Measurements from ENCODE around the gene RAB6C.
"Not testable (repeated sequence)": the region's sequence is repeated elsewhere in the genome, so short reads cannot be mapped to it uniquely, and the experiment has no call there.

DNA sequence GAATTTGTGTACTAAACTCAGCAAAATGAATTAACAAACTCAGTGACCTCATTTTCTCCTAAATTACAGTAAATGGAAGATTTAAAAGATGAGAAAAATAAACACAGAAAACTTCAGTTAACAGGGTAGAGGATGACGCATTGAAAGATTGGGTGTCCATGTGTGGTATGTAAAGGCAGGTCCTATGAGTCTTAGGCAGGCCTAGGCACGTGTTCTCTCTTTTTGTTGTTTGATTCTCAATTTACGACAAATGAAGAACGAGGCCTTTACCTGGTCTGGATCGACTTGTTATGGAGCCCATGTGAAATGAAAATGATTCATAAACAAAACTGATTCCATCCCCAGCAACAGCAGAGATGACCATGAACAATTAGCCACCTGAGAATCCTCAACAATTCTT lies 37.2 kb downstream of the RAB6C start:
- not testable (repeated sequence) for TF ChIP-seq BACH2 (CRISPR knock-in tag; IDR thresholded peaks at IDR 0.05; ENCODE audit: borderline replicate concordance); PATZ1 (CRISPR knock-in tag; IDR thresholded peaks at IDR 0.05; ENCODE audit: borderline replicate concordance); SNAI2 (CRISPR knock-in tag; IDR thresholded peaks at IDR 0.05); OSR1 (CRISPR knock-in tag; IDR thresholded peaks at IDR 0.05); ZC3H10 (CRISPR knock-in tag; IDR thresholded peaks at IDR 0.05); TOX (CRISPR knock-in tag; IDR thresholded peaks at IDR 0.05; ENCODE audit: borderline replicate concordance); ZFP3 (CRISPR knock-in tag; IDR thresholded peaks at IDR 0.05); ZFP30 (CRISPR knock-in tag; IDR thresholded peaks at IDR 0.05); ARNTL (CRISPR knock-in tag; IDR thresholded peaks at IDR 0.05; ENCODE audit: borderline replicate concordance, low read depth)
- TF ChIP-seq, protein P1, sequence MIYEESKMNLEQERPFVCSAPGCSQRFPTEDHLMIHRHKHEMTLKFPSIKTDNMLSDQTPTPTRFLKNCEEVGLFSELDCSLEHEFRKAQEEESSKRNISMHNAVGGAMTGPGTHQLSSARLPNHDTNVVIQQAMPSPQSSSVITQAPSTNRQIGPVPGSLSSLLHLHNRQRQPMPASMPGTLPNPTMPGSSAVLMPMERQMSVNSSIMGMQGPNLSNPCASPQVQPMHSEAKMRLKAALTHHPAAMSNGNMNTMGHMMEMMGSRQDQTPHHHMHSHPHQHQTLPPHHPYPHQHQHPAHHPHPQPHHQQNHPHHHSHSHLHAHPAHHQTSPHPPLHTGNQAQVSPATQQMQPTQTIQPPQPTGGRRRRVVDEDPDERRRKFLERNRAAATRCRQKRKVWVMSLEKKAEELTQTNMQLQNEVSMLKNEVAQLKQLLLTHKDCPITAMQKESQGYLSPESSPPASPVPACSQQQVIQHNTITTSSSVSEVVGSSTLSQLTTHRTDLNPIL (CRISPR knock-in tag; IDR thresholded peaks at IDR 0.05; ENCODE audit: low read depth): not testable (repeated sequence)
- TF ChIP-seq, protein P2, sequence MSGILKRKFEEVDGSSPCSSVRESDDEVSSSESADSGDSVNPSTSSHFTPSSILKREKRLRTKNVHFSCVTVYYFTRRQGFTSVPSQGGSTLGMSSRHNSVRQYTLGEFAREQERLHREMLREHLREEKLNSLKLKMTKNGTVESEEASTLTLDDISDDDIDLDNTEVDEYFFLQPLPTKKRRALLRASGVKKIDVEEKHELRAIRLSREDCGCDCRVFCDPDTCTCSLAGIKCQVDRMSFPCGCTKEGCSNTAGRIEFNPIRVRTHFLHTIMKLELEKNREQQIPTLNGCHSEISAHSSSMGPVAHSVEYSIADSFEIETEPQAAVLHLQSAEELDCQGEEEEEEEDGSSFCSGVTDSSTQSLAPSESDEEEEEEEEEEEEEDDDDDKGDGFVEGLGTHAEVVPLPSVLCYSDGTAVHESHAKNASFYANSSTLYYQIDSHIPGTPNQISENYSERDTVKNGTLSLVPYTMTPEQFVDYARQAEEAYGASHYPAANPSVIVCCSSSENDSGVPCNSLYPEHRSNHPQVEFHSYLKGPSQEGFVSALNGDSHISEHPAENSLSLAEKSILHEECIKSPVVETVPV (CRISPR knock-in tag; IDR thresholded peaks at IDR 0.05): not testable (repeated sequence)
- TF ChIP-seq, protein P3, sequence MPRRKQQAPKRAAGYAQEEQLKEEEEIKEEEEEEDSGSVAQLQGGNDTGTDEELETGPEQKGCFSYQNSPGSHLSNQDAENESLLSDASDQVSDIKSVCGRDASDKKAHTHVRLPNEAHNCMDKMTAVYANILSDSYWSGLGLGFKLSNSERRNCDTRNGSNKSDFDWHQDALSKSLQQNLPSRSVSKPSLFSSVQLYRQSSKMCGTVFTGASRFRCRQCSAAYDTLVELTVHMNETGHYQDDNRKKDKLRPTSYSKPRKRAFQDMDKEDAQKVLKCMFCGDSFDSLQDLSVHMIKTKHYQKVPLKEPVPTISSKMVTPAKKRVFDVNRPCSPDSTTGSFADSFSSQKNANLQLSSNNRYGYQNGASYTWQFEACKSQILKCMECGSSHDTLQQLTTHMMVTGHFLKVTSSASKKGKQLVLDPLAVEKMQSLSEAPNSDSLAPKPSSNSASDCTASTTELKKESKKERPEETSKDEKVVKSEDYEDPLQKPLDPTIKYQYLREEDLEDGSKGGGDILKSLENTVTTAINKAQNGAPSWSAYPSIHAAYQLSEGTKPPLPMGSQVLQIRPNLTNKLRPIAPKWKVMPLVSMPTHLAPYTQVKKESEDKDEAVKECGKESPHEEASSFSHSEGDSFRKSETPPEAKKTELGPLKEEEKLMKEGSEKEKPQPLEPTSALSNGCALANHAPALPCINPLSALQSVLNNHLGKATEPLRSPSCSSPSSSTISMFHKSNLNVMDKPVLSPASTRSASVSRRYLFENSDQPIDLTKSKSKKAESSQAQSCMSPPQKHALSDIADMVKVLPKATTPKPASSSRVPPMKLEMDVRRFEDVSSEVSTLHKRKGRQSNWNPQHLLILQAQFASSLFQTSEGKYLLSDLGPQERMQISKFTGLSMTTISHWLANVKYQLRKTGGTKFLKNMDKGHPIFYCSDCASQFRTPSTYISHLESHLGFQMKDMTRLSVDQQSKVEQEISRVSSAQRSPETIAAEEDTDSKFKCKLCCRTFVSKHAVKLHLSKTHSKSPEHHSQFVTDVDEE (CRISPR knock-in tag; IDR thresholded peaks at IDR 0.05): not testable (repeated sequence)
